Lower leg skin (tissue), 4 donors: ENCODE data around the gene DUSP10. TPM values are rescaled to one million over a fixed set of nuclear protein-coding genes. Genes with fewer than 3 reads are reported as not detected.
A peak's percentile ranks its signal among the peaks of the same experiment; 100 is the strongest.

Source experiments
- DNase-seq, 2 donors: peaks; one replicate each; pipeline ENCODE4 v3.0.0-alpha.2; 2019; ENCODE audit warnings: low spot score in 2 of 2
- H3K4me3 ChIP-seq: fragments of 200-600 bp; sonication (generic); 2 replicates; pipeline ENCODE4 v1.5.1; 2017; ENCODE audit warnings: mild to moderate bottlenecking, low read depth; ENCODE audit not compliant: poor library complexity, severe bottlenecking
- CTCF ChIP-seq, 3 donors: fragments of 450-650 bp; IDR thresholded peaks; one replicate each; pipeline ENCODE4 v1.5.1; 2016; ENCODE audit warnings: antibody characterized with exemption in 3 of 3, mild to moderate bottlenecking in 3 of 3, moderate library complexity in 2 of 3
- POLR2A ChIP-seq, 2 donors: fragments of 450-650 bp; IDR thresholded peaks; one replicate each; pipeline ENCODE4 v1.6.1; 2016 to 2017; ENCODE audit warnings: antibody characterized with exemption in 2 of 2, mild to moderate bottlenecking in 1 of 2, moderate library complexity in 1 of 2
- WGBS, 2 donors: methylation state at CpG; one replicate each; pipeline ENCODE4 v1.1.5; 2018; 5-methylcytosine and 5-hydroxymethylcytosine counted together
- intact Hi-C: fragments of 100-400 bp; cut with DNase I; formaldehyde crosslinking; loops from one replicate; pipeline ENCODE4 v1.15.0; 2023; ENCODE audit warnings: low total_unique reads
- total RNA-seq, 4 donors: library from RNA; depleted of rRNA; stranded (reverse); fragments of >200 nt; gene quantifications; one replicate each; pipeline ENCODE4 v1.1.0, GENCODE V29; 2016

DUSP10 gene
- total RNA-seq, 4 donors from 2014 or later = 11.8 to 20.9 (median 14.6) TPM

- WGBS, 2 donors = 96 to 100% methylated on average over 1 of the region's 1 CpG
- DNase-seq = no peak
- TF ChIP-seq CTCF (IDR thresholded peaks at IDR 0.05) (no peak), POLR2A (IDR thresholded peaks at IDR 0.05) (no peak)
- intact Hi-C loops = no loop called here
- H3K4me3 ChIP-seq = no peak overlapping the region
Observed at GRCh38 chr1:221753828-221754188, 11.9 kb upstream of the DUSP10 start.

GRCh38 chr1:221751226-221751887, 9.5 kb upstream of the DUSP10 start:
- no peak for DNase-seq

GRCh38 chr1:221748981-221749380, 7.1 kb upstream of the DUSP10 start:
- intact Hi-C loops = no loop called here
- WGBS, 2 donors = 96 to 100% methylated on average over 2 of the region's 2 CpGs
- TF ChIP-seq POLR2A (IDR thresholded peaks at IDR 0.05) = no peak
- TF ChIP-seq CTCF (IDR thresholded peaks at IDR 0.05) = no peak
- no peak for DNase-seq
- no peak overlapping the region for H3K4me3 ChIP-seq

More at GRCh38 chr1:221751226-221751887, 9.5 kb upstream of the DUSP10 start:
- intact Hi-C loops = no loop called here
- H3K4me3 ChIP-seq = no peak overlapping the region
- no peak for TF ChIP-seq CTCF (IDR thresholded peaks at IDR 0.05)
- no peak for TF ChIP-seq POLR2A (IDR thresholded peaks at IDR 0.05)
- 88 to 93% methylated on average over 4 of the region's 4 CpGs for WGBS, 2 donors

GRCh38 chr1:221747839-221748238, 6.0 kb upstream of the DUSP10 start:
- WGBS, 2 donors = 77% methylated on average over 5 of the region's 5 CpGs
- intact Hi-C loops = no loop called here
- TF ChIP-seq CTCF (IDR thresholded peaks at IDR 0.05) (no peak), POLR2A (IDR thresholded peaks at IDR 0.05) (no peak)
- DNase-seq = no peak
- H3K4me3 ChIP-seq = no peak overlapping the region

GRCh38 chr1:221743416-221744208, 1.7 kb upstream of the DUSP10 start:
- intact Hi-C loops = no loop called here
- no peak for DNase-seq
- no peak for TF ChIP-seq POLR2A (IDR thresholded peaks at IDR 0.05)
- no peak for TF ChIP-seq CTCF (IDR thresholded peaks at IDR 0.05)
- WGBS, 2 donors = 41% methylated on average over 16 of the region's 16 CpGs
- H3K4me3 ChIP-seq = peak overlapping the region; percentile 57
